OCI-LY3 (cell line): ENCODE measurements around the gene GAS2L3.

Source experiments
- EZH2phosphoT487 ChIP-seq: fragments of 200-600 bp; shearing (Covaris generic); IDR thresholded peaks from 2 replicates; pipeline ENCODE4 v1.6.1; 2018; ENCODE audit warnings: antibody characterized with exemption, mixed run types, low read depth
- TF ChIP-seq, protein P1 (sequence below): fragments of 200-600, 300-600 bp; sonication (generic); IDR thresholded peaks from 2 replicates; pipeline ENCODE4 v1.5.1; 2014; ENCODE audit warnings: antibody characterized with exemption, low read length, low read depth

DNA sequence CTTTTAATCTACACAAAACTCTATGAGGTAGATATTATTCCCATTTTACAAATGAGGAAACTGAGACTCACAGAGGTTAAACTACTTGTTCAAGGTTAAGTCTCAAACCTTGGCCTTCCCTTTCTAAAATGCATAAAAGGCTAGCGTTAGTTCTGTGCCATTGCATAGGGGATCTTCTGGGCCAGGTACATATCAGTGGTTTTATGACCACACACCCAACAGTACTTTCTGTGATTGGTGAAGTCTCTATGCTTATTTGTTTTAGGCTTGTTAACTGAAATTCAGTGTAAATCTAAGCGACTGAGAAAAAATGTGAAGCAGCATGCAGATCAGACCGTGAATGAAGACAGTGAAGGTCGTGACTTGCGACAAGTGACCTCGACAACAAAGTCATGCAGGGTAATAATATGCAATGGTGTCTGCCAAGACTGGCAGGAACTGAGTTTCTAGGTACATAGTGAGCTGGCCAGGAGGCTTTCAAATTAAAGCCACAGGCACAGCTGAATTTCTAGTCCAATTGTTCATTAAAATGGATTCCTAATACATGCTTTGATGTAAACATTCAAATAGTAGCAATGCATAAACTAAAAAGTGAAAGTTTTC is 38.8 kb upstream of the GAS2L3 start:
- TF ChIP-seq, protein P1, sequence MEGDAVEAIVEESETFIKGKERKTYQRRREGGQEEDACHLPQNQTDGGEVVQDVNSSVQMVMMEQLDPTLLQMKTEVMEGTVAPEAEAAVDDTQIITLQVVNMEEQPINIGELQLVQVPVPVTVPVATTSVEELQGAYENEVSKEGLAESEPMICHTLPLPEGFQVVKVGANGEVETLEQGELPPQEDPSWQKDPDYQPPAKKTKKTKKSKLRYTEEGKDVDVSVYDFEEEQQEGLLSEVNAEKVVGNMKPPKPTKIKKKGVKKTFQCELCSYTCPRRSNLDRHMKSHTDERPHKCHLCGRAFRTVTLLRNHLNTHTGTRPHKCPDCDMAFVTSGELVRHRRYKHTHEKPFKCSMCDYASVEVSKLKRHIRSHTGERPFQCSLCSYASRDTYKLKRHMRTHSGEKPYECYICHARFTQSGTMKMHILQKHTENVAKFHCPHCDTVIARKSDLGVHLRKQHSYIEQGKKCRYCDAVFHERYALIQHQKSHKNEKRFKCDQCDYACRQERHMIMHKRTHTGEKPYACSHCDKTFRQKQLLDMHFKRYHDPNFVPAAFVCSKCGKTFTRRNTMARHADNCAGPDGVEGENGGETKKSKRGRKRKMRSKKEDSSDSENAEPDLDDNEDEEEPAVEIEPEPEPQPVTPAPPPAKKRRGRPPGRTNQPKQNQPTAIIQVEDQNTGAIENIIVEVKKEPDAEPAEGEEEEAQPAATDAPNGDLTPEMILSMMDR, result no peak
- TF ChIP-seq EZH2phosphoT487, result no peak
